ENCODE measurements around the gene WDR53. TPM values are rescaled to one million over a fixed set of nuclear protein-coding genes. Genes with fewer than 3 reads are reported as not detected.
"Not testable (repeated sequence)": the region's sequence is repeated elsewhere in the genome, so short reads cannot be mapped to it uniquely, and the experiment has no call there.

Gene WDR53
- total RNA-seq, 4 donors from 2014 or later: 3.1 to 9.7 (median 7.7) TPM

DNA sequence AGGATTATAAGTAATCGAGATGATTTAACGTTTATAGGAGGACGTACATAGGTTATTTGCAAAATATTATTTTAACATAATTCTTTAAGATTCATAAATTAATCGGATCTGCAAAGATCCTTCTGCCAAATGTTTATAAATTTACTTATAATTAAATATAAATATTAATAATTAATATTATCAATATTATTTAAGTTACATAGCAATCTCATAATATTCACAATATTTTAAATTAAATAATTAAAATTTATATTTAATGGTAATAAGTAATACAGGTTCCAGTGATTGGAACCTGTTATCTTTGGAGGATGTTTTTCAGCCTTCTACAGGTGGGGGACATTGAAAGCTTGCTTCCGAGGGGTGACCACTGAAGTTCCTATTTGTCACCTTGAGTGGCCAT is 16.1 kb downstream of the WDR53 start:
- H3K27ac ChIP-seq: no peak overlapping the region
- no peaks in the 10 kb centered on the region for H3K27me3 ChIP-seq
- peaks cover 6% of the 10 kb centered on the region for H3K36me3 ChIP-seq
- H3K9me3 ChIP-seq: peaks cover 6% of the 10 kb centered on the region
- WGBS: 95% methylated on average over 5 of the region's 5 CpGs
- TF ChIP-seq, protein P1, sequence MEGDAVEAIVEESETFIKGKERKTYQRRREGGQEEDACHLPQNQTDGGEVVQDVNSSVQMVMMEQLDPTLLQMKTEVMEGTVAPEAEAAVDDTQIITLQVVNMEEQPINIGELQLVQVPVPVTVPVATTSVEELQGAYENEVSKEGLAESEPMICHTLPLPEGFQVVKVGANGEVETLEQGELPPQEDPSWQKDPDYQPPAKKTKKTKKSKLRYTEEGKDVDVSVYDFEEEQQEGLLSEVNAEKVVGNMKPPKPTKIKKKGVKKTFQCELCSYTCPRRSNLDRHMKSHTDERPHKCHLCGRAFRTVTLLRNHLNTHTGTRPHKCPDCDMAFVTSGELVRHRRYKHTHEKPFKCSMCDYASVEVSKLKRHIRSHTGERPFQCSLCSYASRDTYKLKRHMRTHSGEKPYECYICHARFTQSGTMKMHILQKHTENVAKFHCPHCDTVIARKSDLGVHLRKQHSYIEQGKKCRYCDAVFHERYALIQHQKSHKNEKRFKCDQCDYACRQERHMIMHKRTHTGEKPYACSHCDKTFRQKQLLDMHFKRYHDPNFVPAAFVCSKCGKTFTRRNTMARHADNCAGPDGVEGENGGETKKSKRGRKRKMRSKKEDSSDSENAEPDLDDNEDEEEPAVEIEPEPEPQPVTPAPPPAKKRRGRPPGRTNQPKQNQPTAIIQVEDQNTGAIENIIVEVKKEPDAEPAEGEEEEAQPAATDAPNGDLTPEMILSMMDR (IDR thresholded peaks at IDR 0.05): no peak
- TF ChIP-seq POLR2AphosphoS5 (IDR thresholded peaks at IDR 0.05): no peak
- H3K4me3 ChIP-seq: no peak overlapping the region
- DNase-seq (ENCODE audit: low spot score in 2 of 2): no peak
- no peaks in the 10 kb centered on the region for H3K4me1 ChIP-seq

DNA sequence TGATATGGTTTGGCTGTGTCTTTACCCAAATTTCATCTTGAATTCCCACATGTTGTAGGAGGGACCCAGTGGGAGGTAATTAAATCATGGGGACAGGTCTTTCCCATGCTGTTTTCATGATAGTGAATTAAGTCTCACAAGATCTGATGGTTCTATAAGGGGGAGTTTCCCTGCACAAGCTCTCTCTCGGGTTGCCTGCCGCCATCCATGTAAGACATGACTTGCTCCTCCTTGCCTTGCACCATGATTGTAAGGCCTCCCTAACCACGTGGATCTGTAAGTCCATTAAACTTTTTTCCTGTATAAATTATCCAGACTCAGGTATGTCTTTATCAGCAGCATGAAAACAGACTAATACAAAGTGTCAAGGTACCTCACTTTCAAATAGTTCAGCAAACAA is 18.2 kb downstream of the WDR53 start:
- not testable (repeated sequence) for H3K9me3 ChIP-seq; DNase-seq (ENCODE audit: low spot score in 2 of 2); H3K4me3 ChIP-seq; H3K27ac ChIP-seq; H3K27me3 ChIP-seq; H3K36me3 ChIP-seq; H3K4me1 ChIP-seq
- 82% methylated on average over 3 of the region's 3 CpGs for WGBS

DNA sequence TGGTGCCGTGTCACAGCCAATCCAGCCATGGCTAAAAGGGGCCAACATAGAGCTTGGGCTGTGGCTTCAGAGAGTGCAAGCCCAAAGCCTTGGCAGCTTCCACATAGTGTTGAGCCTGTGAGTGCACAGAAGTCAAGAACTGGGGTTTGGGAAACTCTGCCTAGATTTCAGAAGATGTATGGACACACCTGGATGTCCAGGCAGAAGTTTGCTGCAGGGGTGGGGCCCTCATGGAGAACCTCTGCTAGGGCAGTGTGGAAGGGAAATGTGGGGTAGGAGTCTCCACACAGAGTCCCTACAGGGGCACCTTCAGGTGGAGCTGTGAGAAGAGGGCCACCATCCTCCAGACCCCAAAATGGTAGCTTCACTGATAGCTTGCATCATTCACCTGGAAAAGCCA is 19.0 kb downstream of the WDR53 start:
- not testable (repeated sequence) for H3K4me3 ChIP-seq; H3K4me1 ChIP-seq; H3K9me3 ChIP-seq; H3K36me3 ChIP-seq; DNase-seq (ENCODE audit: low spot score in 2 of 2); H3K27ac ChIP-seq; H3K27me3 ChIP-seq
- WGBS: no CpG with 5 or more reads among the region's 1 CpG

DNA sequence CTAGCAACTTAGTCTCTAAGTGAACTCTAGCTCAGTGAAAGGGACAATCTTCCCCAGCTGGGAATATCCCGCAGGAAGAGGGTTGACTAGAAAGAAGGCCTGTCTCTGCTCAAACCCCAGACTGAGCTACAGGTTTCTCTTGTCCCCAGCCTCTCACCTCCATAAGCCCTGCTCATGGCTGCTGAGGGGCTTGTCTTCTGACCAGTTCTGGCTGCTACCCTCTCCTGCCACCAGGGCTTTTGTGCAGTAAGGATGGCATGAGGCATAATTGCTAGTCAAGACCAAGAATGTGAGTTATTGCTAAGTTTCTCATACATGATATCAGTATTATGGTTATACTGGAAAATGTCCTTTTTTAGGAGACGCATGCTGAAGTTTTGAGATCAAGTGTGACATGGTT is 21.3 kb downstream of the WDR53 start:
- no peak for DNase-seq (ENCODE audit: low spot score in 2 of 2)
- H3K4me1 ChIP-seq: no peaks in the 10 kb centered on the region
- H3K4me3 ChIP-seq: no peak overlapping the region
- no peak overlapping the region for H3K27ac ChIP-seq
- no peak for TF ChIP-seq POLR2A (IDR thresholded peaks at IDR 0.05)
- no peak for TF ChIP-seq POLR2AphosphoS5 (IDR thresholded peaks at IDR 0.05)
- TF ChIP-seq EP300 (IDR thresholded peaks at IDR 0.05): no peak
- TF ChIP-seq, protein P1 (IDR thresholded peaks at IDR 0.05): no peak
- H3K27me3 ChIP-seq: no peaks in the 10 kb centered on the region
- H3K36me3 ChIP-seq: no peaks in the 10 kb centered on the region
- H3K9me3 ChIP-seq: peaks cover 6% of the 10 kb centered on the region
- 85% methylated on average over 2 of the region's 2 CpGs for WGBS

DNA sequence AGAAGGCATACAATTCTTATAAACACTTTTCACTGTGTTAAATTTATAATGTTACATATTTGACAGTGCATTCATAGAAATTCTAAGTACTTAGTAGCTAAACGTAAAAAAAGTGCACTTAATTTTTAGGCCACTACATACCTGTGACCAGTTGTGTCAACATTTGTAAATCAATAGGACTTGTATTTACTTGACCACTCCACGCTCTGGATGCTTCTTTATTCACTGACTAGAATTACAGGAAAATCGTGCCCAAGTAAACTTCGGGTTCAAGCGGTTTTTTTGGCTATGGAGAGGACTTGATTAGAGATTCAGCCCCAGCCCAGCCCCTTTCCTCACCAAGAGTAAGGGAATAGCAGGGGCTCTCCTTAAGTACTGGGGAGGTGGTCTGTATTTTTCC is 21.8 kb downstream of the WDR53 start:
- Histone ChIP-seq H3K4me1 (no peaks in the 10 kb centered on the region), H3K9me3 (peaks cover 6% of the 10 kb centered on the region), H3K36me3 (no peaks in the 10 kb centered on the region), H3K27me3 (no peaks in the 10 kb centered on the region), H3K4me3 (no peak overlapping the region), H3K27ac (no peak overlapping the region)
- DNase-seq (ENCODE audit: low spot score in 2 of 2): no peak
- TF ChIP-seq POLR2A (IDR thresholded peaks at IDR 0.05) (no peak), EP300 (IDR thresholded peaks at IDR 0.05) (no peak), POLR2AphosphoS5 (IDR thresholded peaks at IDR 0.05) (no peak)
- TF ChIP-seq, protein P1 (IDR thresholded peaks at IDR 0.05): no peak
- WGBS: 85% methylated on average over 5 of the region's 5 CpGs

DNA sequence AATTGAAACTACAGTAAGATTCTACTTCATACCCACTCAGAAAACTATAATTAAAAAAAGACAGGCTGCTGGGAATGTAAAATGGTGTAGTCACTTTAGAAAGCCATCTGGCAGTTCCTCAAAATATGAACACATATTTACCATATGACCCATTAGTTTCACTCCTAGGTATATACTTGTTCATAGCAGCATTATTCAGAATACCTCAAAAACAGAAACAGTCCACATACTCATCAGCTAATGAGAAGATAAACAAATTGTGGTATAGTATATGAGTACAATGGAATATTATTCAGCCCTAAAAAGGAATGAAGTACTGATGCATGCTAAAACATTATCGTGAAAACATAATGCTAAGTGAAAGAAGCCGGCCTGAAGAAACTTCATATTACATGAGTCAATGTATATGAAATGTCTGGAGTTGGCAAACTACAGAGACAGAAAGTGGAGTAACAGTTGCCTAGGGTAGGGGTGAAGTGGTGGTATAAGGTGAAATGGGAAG is 23.8 kb downstream of the WDR53 start:
- H3K9me3 ChIP-seq: peaks cover 4% of the 10 kb centered on the region
- no peak overlapping the region for H3K27ac ChIP-seq
- no peak for DNase-seq (ENCODE audit: low spot score in 2 of 2)
- H3K4me3 ChIP-seq: no peak overlapping the region
- 94% methylated on average over 2 of the region's 2 CpGs for WGBS
- H3K27me3 ChIP-seq: no peaks in the 10 kb centered on the region
- H3K4me1 ChIP-seq: no peaks in the 10 kb centered on the region
- H3K36me3 ChIP-seq: no peaks in the 10 kb centered on the region
- no peak for TF ChIP-seq EP300 (IDR thresholded peaks at IDR 0.05)

DNA sequence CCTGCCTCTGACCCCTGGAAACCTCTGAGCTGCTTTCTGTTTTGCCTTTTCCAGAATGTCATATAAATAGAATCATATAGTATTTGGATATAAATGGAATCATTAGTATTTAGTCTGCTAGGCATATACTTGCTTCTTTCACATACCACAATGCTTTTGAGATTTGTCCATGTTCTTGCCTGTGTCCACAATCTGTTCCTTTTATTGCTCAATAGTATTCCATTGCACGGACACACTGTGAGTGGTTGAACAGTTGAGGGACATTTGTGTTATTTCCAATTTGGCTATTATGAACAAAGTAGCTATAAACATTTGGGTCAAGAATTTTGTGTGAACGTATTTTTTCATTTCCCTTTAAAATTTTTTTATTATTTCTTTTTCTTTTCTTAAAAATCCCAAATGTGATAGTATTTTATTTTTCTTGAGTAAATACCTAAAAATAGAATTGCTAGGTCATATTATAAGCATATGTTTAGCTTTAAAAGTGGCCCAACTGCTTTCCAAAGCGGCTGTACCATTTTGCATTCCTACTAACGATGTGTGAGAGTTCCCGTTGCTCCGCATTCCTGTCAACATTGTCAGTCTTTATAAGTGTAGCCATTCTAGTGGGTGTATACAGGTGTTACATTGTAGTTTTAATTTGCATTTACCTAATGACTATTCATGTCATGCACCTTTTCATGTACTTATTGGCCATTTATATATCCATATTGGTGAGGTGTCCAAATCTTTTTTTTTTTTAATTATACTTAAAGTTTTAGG is 26.5 kb downstream of the WDR53 start:
- no peak for DNase-seq (ENCODE audit: low spot score in 2 of 2)
- Histone ChIP-seq H3K27ac (no peak overlapping the region), H3K9me3 (no peaks in the 10 kb centered on the region), H3K36me3 (no peaks in the 10 kb centered on the region), H3K27me3 (no peaks in the 10 kb centered on the region), H3K4me1 (no peaks in the 10 kb centered on the region), H3K4me3 (no peak overlapping the region)
- TF ChIP-seq EP300 (IDR thresholded peaks at IDR 0.05): no peak
- TF ChIP-seq POLR2A (IDR thresholded peaks at IDR 0.05): no peak
- no peak for TF ChIP-seq POLR2AphosphoS5 (IDR thresholded peaks at IDR 0.05)
- TF ChIP-seq, protein P1 (IDR thresholded peaks at IDR 0.05): no peak
- WGBS: 84% methylated on average over 6 of the region's 6 CpGs

Data from suprapubic skin (tissue), 4 donors.